ENCODE results near the gene PLOD3. TPM values are rescaled to one million over a fixed set of nuclear protein-coding genes. Genes with fewer than 3 reads are reported as not detected.

PLOD3 gene
- total and polyA plus RNA-seq, 9 of the 15 experiments (the other 6 are each of a cell fraction or from before 2014, with no cell fraction given): 2.8 to 101 (median 30.9) TPM

DNA sequence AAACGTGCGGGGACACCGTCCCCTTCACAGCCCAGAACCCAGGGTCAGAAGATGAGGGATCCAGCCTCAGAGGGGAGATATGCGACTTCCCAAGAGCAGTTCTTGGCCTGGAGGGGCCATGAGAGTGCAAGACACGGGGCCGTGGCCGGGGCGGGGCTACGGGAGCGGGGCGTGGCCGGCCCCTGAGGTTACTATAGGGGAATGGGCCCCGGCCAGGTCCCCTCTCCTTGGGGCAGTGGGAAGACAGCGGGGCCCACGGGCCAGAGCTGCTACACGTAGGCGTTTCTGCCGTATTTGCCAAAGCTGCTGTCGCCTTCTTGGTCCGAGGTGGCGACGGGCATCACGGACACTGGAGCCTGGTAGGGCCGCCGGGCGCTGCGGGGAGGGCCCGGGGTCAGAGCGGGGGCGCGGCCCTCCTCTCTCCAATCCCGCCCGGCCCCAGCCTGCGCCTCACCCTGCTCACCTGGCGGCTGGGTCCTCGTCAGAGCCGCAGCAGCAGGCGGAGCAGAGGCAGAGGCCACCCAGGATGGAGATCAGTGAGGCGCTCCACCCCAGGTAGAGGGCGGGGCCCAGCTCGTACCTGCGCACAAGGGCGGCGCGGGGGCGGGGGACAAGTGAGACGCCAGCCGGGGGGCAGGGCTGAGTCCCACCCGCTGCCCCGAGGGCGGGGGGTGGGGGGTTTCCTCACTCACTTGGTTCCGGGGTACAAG lies 14.9 kb upstream of the PLOD3 start (continued):
- TF ChIP-seq, protein P1, sequence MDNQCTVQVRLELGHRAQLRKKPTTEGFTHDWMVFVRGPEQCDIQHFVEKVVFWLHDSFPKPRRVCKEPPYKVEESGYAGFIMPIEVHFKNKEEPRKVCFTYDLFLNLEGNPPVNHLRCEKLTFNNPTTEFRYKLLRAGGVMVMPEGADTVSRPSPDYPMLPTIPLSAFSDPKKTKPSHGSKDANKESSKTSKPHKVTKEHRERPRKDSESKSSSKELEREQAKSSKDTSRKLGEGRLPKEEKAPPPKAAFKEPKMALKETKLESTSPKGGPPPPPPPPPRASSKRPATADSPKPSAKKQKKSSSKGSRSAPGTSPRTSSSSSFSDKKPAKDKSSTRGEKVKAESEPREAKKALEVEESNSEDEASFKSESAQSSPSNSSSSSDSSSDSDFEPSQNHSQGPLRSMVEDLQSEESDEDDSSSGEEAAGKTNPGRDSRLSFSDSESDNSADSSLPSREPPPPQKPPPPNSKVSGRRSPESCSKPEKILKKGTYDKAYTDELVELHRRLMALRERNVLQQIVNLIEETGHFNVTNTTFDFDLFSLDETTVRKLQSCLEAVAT (IDR thresholded peaks at IDR 0.05): no peak
- TF ChIP-seq, protein P2, sequence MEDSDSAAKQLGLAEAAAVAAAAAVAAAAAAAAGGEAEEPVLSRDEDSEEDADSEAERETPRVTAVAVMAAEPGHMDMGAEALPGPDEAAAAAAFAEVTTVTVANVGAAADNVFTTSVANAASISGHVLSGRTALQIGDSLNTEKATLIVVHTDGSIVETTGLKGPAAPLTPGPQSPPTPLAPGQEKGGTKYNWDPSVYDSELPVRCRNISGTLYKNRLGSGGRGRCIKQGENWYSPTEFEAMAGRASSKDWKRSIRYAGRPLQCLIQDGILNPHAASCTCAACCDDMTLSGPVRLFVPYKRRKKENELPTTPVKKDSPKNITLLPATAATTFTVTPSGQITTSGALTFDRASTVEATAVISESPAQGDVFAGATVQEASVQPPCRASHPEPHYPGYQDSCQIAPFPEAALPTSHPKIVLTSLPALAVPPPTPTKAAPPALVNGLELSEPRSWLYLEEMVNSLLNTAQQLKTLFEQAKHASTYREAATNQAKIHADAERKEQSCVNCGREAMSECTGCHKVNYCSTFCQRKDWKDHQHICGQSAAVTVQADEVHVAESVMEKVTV (CRISPR knock-in tag; IDR thresholded peaks at IDR 0.05): no peak
- TF ChIP-seq ZNF134 (CRISPR knock-in tag; conservative IDR thresholded peaks at IDR 0.05): no peak
- TF ChIP-seq FOXA3 (CRISPR knock-in tag; conservative IDR thresholded peaks at IDR 0.05 in 1 of 2, IDR thresholded peaks at IDR 0.05 in 1 of 2): no peak
- TF ChIP-seq NFRKB (IDR thresholded peaks at IDR 0.05; ENCODE audit: low read depth): no peak
- TF ChIP-seq, protein P3, sequence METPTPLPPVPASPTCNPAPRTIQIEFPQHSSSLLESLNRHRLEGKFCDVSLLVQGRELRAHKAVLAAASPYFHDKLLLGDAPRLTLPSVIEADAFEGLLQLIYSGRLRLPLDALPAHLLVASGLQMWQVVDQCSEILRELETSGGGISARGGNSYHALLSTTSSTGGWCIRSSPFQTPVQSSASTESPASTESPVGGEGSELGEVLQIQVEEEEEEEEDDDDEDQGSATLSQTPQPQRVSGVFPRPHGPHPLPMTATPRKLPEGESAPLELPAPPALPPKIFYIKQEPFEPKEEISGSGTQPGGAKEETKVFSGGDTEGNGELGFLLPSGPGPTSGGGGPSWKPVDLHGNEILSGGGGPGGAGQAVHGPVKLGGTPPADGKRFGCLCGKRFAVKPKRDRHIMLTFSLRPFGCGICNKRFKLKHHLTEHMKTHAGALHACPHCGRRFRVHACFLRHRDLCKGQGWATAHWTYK (CRISPR knock-in tag; IDR thresholded peaks at IDR 0.05): no peak
- no peak for TF ChIP-seq ZNF785 (CRISPR knock-in tag; IDR thresholded peaks at IDR 0.05)
- TF ChIP-seq ZNF354B (CRISPR knock-in tag; IDR thresholded peaks at IDR 0.05): no peak
- no peak for TF ChIP-seq MYC (IDR thresholded peaks at IDR 0.05; ENCODE audit: low read depth, low read length)
- no peak for TF ChIP-seq MYC (CRISPR knock-in tag; IDR thresholded peaks at IDR 0.05; ENCODE audit: borderline replicate concordance, low read depth)
- no peak for TF ChIP-seq GATAD2B (IDR thresholded peaks at IDR 0.05; ENCODE audit: borderline replicate concordance)
- TF ChIP-seq ZBTB7A (IDR thresholded peaks at IDR 0.05; ENCODE audit: borderline replicate concordance, control insufficient read depth, low read depth, low read length): peak; percentile 22; the same call in 1 of the 2 replicates
- no peak for TF ChIP-seq SMARCC2 (IDR thresholded peaks at IDR 0.05; ENCODE audit: low read depth)
- TF ChIP-seq, protein P4, sequence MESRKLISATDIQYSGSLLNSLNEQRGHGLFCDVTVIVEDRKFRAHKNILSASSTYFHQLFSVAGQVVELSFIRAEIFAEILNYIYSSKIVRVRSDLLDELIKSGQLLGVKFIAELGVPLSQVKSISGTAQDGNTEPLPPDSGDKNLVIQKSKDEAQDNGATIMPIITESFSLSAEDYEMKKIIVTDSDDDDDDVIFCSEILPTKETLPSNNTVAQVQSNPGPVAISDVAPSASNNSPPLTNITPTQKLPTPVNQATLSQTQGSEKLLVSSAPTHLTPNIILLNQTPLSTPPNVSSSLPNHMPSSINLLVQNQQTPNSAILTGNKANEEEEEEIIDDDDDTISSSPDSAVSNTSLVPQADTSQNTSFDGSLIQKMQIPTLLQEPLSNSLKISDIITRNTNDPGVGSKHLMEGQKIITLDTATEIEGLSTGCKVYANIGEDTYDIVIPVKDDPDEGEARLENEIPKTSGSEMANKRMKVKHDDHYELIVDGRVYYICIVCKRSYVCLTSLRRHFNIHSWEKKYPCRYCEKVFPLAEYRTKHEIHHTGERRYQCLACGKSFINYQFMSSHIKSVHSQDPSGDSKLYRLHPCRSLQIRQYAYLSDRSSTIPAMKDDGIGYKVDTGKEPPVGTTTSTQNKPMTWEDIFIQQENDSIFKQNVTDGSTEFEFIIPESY (CRISPR knock-in tag; IDR thresholded peaks at IDR 0.05): no peak
- no peak for TF ChIP-seq ETV5 (CRISPR knock-in tag; IDR thresholded peaks at IDR 0.05; ENCODE audit: low read depth)
- TF ChIP-seq LARP7 (IDR thresholded peaks at IDR 0.05): no peak
- TF ChIP-seq RBFOX2 (IDR thresholded peaks at IDR 0.05; ENCODE audit: low read depth, low read length): peak; percentile 31; the same call in 1 of the 2 replicates
- TF ChIP-seq CBFA2T2 (conservative IDR thresholded peaks at IDR 0.05): no peak
- no peak for TF ChIP-seq MXI1 (IDR thresholded peaks at IDR 0.05; ENCODE audit: low read depth, low read length)

All from K562 (cell line).